ENCODE data around the gene COL21A1. TPM values are rescaled to one million over a fixed set of nuclear protein-coding genes. Genes with fewer than 3 reads are reported as not detected.

COL21A1 gene
- total and polyA plus RNA-seq, 4 donors, result 1.6 to 105 (median 6.3) TPM

DNA sequence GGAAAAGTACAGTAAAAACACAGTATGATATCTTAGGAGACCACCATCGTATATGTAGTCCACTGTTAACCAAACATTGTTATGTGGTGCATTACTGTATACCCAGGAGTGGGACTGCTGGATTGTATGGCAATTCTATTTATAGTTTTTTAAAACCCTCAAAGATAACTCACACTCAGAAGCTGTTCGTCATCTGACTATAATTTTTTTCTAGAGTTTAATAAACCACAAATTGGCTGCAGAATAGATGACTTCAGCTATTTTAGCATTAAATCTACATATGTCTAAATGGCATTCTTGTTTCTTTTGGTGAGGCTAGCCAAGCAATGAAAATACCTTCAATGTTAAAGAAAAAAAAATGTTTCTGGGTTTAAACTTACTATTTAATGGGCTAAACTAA lies 237.7 kb downstream of the COL21A1 start:
- Histone ChIP-seq H3K27ac (ENCODE audit: low read depth in 1 of 2, low read length in 1 of 2) (no peak overlapping the region), H3K27me3 (ENCODE audit: control insufficient read depth in 3 of 3, insufficient read depth in 3 of 3, low read length in 2 of 3) (no peaks in the 10 kb centered on the region), H3K4me3 (no peak overlapping the region), H3K36me3 (ENCODE audit: control insufficient read depth in 4 of 4, insufficient read depth in 4 of 4, low read length in 4 of 4) (no peaks in the 10 kb centered on the region), H3K9ac (ENCODE audit: insufficient read depth in 1 of 2, low read length in 2 of 2) (no peak overlapping the region), H3K4me1 (ENCODE audit: control insufficient read depth in 5 of 5, insufficient read depth in 5 of 5, low read length in 5 of 5) (no peaks in the 10 kb centered on the region), H3K9me3 (ENCODE audit: control insufficient read depth in 4 of 4, insufficient read depth in 3 of 4, low read length in 3 of 4) (no peaks in the 10 kb centered on the region)
- ATAC-seq (ENCODE audit: insufficient read depth, low FRiP score) (no peak), DNase-seq (no peak)
- 78 to 86% methylated on average over 2 of the region's 2 CpGs for WGBS, 2 donors
- no peak for TF ChIP-seq CTCF (IDR thresholded peaks at IDR 0.05; ENCODE audit: control extremely low read depth, extremely low read depth)

Small RNA genes lying within 50 kb of the gene (small RNA-seq; reads per million reads assigned to genes)
- not detected for gene DHFRP6 (ENCODE audit: low replicate concordance)

Measured in lung (tissue), 13 donors.